Measurements from ENCODE around the gene PRKN.

DNA sequence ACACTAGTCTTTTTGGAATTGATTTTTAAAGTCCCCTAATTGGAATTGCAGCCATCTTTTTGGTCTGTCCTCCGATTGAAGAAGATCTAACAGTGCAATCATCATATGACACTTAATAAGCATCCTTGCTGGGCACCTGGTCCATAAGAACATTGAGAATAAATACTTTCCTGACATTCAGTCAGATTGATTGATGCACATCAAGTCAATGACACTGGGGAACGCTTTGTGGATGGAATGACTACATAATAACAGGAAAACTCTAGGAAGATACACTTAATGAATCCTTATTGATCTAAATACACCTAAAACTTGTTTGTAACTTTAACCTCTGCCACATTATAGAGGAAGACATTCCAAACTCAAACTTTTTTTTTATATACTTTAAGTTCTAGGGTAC lies 255.7 kb downstream of the PRKN start:
- TF ChIP-seq, protein P1, sequence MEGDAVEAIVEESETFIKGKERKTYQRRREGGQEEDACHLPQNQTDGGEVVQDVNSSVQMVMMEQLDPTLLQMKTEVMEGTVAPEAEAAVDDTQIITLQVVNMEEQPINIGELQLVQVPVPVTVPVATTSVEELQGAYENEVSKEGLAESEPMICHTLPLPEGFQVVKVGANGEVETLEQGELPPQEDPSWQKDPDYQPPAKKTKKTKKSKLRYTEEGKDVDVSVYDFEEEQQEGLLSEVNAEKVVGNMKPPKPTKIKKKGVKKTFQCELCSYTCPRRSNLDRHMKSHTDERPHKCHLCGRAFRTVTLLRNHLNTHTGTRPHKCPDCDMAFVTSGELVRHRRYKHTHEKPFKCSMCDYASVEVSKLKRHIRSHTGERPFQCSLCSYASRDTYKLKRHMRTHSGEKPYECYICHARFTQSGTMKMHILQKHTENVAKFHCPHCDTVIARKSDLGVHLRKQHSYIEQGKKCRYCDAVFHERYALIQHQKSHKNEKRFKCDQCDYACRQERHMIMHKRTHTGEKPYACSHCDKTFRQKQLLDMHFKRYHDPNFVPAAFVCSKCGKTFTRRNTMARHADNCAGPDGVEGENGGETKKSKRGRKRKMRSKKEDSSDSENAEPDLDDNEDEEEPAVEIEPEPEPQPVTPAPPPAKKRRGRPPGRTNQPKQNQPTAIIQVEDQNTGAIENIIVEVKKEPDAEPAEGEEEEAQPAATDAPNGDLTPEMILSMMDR (tag by site-specific recombination; IDR thresholded peaks at IDR 0.05) = no peak
- TF ChIP-seq, protein P2, sequence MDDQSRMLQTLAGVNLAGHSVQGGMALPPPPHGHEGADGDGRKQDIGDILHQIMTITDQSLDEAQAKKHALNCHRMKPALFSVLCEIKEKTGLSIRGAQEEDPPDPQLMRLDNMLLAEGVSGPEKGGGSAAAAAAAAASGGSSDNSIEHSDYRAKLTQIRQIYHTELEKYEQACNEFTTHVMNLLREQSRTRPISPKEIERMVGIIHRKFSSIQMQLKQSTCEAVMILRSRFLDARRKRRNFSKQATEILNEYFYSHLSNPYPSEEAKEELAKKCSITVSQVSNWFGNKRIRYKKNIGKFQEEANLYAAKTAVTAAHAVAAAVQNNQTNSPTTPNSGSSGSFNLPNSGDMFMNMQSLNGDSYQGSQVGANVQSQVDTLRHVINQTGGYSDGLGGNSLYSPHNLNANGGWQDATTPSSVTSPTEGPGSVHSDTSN (CRISPR knock-in tag; IDR thresholded peaks at IDR 0.05) = no peak
- TF ChIP-seq ZBTB8A (tag by site-specific recombination; IDR thresholded peaks at IDR 0.05) (no peak), ZNF561 (tag by site-specific recombination; IDR thresholded peaks at IDR 0.05; ENCODE audit: borderline replicate concordance) (no peak)
